Endodermal cell (in vitro differentiated cells): Measurements from ENCODE around the gene PPP4C. TPM values are rescaled to one million over a fixed set of nuclear protein-coding genes. Genes with fewer than 3 reads are reported as not detected.
A peak's percentile ranks its signal among the peaks of the same experiment; 100 is the strongest.

Experiments used
- DNase-seq: peaks from one replicate; pipeline ENCODE4 v3.0.0-alpha.2; 2017
- H3K27ac ChIP-seq: 2 replicates; pipeline ENCODE4 v1.5.1; 2013; ENCODE audit warnings: mild to moderate bottlenecking, low read depth, low read length, moderate library complexity
- H3K27me3 ChIP-seq: 2 replicates; pipeline ENCODE4 v1.6.1; 2013; ENCODE audit warnings: mild to moderate bottlenecking, low read length, moderate library complexity; ENCODE audit not compliant: insufficient read depth, control insufficient read depth, poor library complexity, severe bottlenecking
- H3K36me3 ChIP-seq: 2 replicates; pipeline ENCODE4 v1.7.0; 2013; ENCODE audit warnings: mild to moderate bottlenecking, low read length, moderate library complexity; ENCODE audit not compliant: control insufficient read depth, insufficient read depth
- H3K4me1 ChIP-seq: one replicate; pipeline ENCODE4 v1.7.0; 2013; ENCODE audit warnings: low read length; ENCODE audit not compliant: control insufficient read depth, insufficient read depth
- H3K4me3 ChIP-seq: 2 replicates; pipeline ENCODE4 v1.5.1; 2013; ENCODE audit warnings: mild to moderate bottlenecking, low read length, moderate library complexity
- H3K9ac ChIP-seq: 2 replicates; pipeline ENCODE4 v1.6.1; 2013; ENCODE audit warnings: mild to moderate bottlenecking, low read length, moderate library complexity; ENCODE audit not compliant: poor library complexity, severe bottlenecking; ENCODE audit errors: extremely low read depth
- H3K9me3 ChIP-seq: 2 replicates; pipeline ENCODE4 v1.6.1; 2013; ENCODE audit warnings: mild to moderate bottlenecking, low read length, moderate library complexity; ENCODE audit not compliant: control insufficient read depth
- H3K27ac Mint-ChIP-seq: 2 replicates; pipeline ENCODE4 v1.8.0; 2020; ENCODE audit warnings: mixed read lengths
- H3K27me3 Mint-ChIP-seq: 2 replicates; pipeline ENCODE4 v1.8.0; 2021; ENCODE audit warnings: mild to moderate bottlenecking, mixed read lengths; ENCODE audit not compliant: insufficient read depth
- H3K36me3 Mint-ChIP-seq: 2 replicates; pipeline ENCODE4 v1.8.0; 2020; ENCODE audit warnings: low read depth, mixed read lengths
- H3K4me1 Mint-ChIP-seq: 2 replicates; pipeline ENCODE4 v1.8.0; 2020; ENCODE audit warnings: mixed read lengths
- H3K4me3 Mint-ChIP-seq: 2 replicates; pipeline ENCODE4 v1.8.0; 2020; ENCODE audit warnings: mild to moderate bottlenecking, moderate library complexity, mixed read lengths
- H3K9me3 Mint-ChIP-seq: 2 replicates; pipeline ENCODE4 v1.8.0; 2020; ENCODE audit warnings: mild to moderate bottlenecking, mixed read lengths
- WGBS, 2 experiments: methylation state at CpG; one replicate each; pipeline versions ENCODE4 v1.1.5 to v1.1.7; 2013; ENCODE audit warnings: missing lambda C conversion rate in 2 of 2, mixed read lengths in 1 of 2; ENCODE audit not compliant: insufficient coverage in 1 of 2, insufficient read length in 1 of 2; 5-methylcytosine and 5-hydroxymethylcytosine counted together
- total RNA-seq, 2 donors: library from RNA; stranded (reverse); fragmentation: NEBNext Ultra II Directional in 1 of 2; extraction: Animal tissue kit (Norgen Biotek cat#: 25700) in 1 of 2; gene quantifications; 2 replicates in 1 of 2; 3 replicates in 1 of 2; pipeline ENCODE4 v1.2.1, GENCODE V29; 2021
- TF ChIP-seq, protein P1 (sequence below): fragments of 200-600 bp; sonication (generic); conservative IDR thresholded peaks from 2 replicates; pipeline ENCODE4 v1.5.0; 2021; ENCODE audit warnings: antibody characterized with exemption, mild to moderate bottlenecking

Gene PPP4C
- total RNA-seq, 2 donors from 2014 or later: 150 to 151 TPM

DNA sequence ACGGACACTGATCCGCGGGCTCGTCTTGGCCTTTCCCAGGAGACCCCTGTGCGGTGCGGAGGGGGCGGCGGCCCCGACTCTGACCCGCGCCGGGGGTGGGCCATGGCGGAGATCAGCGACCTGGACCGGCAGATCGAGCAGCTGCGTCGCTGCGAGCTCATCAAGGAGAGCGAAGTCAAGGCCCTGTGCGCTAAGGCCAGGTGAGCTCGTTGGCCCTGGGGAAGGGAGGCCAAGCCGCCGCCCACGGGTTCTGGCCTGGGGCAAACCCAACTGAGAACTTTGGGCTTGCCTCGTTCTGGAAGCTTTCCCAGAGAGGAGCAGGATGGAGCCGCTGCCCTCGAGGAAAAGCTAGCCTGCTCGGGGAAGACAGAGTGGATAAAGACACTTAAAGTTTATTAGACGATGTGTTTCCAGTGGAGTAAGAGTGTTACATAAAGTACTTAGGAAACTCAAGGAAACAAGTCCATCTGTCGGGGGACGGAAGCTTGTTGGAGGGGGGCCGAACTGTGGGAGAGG is 540 bp downstream of the PPP4C start:
- Mint-ChIP-seq H3K4me3 (peak overlapping the region; percentile 87), H3K27ac (peak overlapping the region; percentile 96), H3K27me3 (no peaks in the 10 kb centered on the region), H3K36me3 (peaks cover 48% of the 10 kb centered on the region), H3K9me3 (no peaks in the 10 kb centered on the region), H3K4me1 (peaks cover 9% of the 10 kb centered on the region)
- TF ChIP-seq, protein P1, sequence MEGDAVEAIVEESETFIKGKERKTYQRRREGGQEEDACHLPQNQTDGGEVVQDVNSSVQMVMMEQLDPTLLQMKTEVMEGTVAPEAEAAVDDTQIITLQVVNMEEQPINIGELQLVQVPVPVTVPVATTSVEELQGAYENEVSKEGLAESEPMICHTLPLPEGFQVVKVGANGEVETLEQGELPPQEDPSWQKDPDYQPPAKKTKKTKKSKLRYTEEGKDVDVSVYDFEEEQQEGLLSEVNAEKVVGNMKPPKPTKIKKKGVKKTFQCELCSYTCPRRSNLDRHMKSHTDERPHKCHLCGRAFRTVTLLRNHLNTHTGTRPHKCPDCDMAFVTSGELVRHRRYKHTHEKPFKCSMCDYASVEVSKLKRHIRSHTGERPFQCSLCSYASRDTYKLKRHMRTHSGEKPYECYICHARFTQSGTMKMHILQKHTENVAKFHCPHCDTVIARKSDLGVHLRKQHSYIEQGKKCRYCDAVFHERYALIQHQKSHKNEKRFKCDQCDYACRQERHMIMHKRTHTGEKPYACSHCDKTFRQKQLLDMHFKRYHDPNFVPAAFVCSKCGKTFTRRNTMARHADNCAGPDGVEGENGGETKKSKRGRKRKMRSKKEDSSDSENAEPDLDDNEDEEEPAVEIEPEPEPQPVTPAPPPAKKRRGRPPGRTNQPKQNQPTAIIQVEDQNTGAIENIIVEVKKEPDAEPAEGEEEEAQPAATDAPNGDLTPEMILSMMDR: no peak
- no peaks in the 10 kb centered on the region for H3K9me3 ChIP-seq
- peak overlapping the region; percentile 36 for H3K27ac ChIP-seq
- H3K4me3 ChIP-seq: peak overlapping the region; percentile 93
- peak overlapping the region; percentile 84 for H3K9ac ChIP-seq
- H3K4me1 ChIP-seq: peaks cover 3% of the 10 kb centered on the region
- 6 to 12% methylated on average over 14 to 33 of the region's 33 CpGs for WGBS, 2 experiments
- no peaks in the 10 kb centered on the region for H3K27me3 ChIP-seq
- no peak for DNase-seq
- H3K36me3 ChIP-seq: peaks cover 54% of the 10 kb centered on the region

DNA sequence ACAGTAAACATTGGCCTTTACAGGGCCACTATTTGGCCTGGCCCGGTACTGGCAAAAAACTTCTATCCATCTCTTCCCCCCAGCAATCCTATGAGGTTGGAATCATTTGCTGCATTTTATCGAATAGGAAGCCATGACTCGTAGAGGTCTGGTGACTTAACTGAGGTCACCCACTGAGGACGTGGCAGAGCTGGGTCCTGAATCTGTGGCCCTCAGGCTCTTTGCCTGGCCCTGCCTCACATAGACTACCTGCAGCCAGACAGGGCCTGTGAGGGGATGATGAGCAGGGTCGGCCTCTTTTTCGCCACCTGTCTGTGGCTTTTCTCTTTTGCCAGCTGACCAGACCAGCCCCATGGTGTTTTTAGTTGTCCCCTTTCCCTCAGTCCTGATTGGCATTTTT is 1.9 kb downstream of the PPP4C start:
- 91 to 98% methylated on average over 6 of the region's 6 CpGs for WGBS, 2 experiments

DNA sequence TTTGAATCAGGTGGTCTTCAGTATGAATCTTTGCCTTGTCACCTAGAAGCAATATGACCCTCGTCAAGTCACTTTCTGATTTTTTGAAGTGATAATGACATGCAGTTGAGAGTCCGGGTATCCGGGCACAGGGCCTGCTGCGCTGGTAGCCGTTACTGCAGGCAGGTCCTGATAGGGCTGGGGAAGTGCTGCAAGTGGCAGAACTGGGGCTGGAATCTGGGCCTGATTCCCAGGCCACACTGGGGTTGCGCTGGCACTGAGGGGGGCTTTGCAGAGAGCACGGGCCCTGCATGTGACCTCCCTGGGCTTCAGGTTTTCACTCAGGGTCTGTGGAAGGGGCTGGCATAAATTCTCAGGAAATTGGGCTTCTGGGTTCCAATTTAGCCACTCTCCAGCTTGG is 3.0 kb downstream of the PPP4C start:
- no peaks in the 10 kb centered on the region for H3K9me3 Mint-ChIP-seq
- no peak overlapping the region for H3K4me3 Mint-ChIP-seq
- DNase-seq: no peak
- Histone ChIP-seq H3K27ac (no peak overlapping the region), H3K27me3 (no peaks in the 10 kb centered on the region), H3K4me1 (peaks cover 3% of the 10 kb centered on the region), H3K9ac (no peak overlapping the region), H3K9me3 (no peaks in the 10 kb centered on the region), H3K4me3 (no peak overlapping the region), H3K36me3 (peaks cover 61% of the 10 kb centered on the region)
- H3K27ac Mint-ChIP-seq: no peak overlapping the region
- TF ChIP-seq, protein P1: no peak
- H3K27me3 Mint-ChIP-seq: no peaks in the 10 kb centered on the region
- peaks cover 59% of the 10 kb centered on the region for H3K36me3 Mint-ChIP-seq
- WGBS, 2 experiments: 93 to 98% methylated on average over 7 of the region's 7 CpGs
- H3K4me1 Mint-ChIP-seq: peaks cover 9% of the 10 kb centered on the region

More for the DNA sequence above, 1.9 kb downstream of the PPP4C start:
- H3K27me3 Mint-ChIP-seq: no peaks in the 10 kb centered on the region
- H3K27ac ChIP-seq: no peak overlapping the region
- no peaks in the 10 kb centered on the region for H3K27me3 ChIP-seq
- peaks cover 9% of the 10 kb centered on the region for H3K4me1 Mint-ChIP-seq
- H3K4me1 ChIP-seq: peaks cover 3% of the 10 kb centered on the region
- H3K9me3 ChIP-seq: no peaks in the 10 kb centered on the region
- H3K9me3 Mint-ChIP-seq: no peaks in the 10 kb centered on the region
- no peak overlapping the region for H3K27ac Mint-ChIP-seq
- DNase-seq: no peak
- peaks cover 50% of the 10 kb centered on the region for H3K36me3 ChIP-seq
- H3K4me3 ChIP-seq: peak overlapping the region; percentile 93
- peak overlapping the region; percentile 84 for H3K9ac ChIP-seq
- H3K4me3 Mint-ChIP-seq: peak overlapping the region; percentile 87
- peaks cover 49% of the 10 kb centered on the region for H3K36me3 Mint-ChIP-seq
- TF ChIP-seq, protein P1: peak; percentile 10
